Transverse colon (tissue), 4 donors: Measurements from ENCODE around the gene LCE4A.

ENCODE experiments used
- EP300 ChIP-seq: sonication (generic); formaldehyde crosslinking; IDR thresholded peaks from one replicate; pipeline ENCODE4 v1.6.1; 2017; ENCODE audit warnings: antibody characterized with exemption, low read depth
- POLR2A ChIP-seq: fragments of 450-650 bp; IDR thresholded peaks from one replicate; pipeline ENCODE4 v1.6.1; 2016; ENCODE audit warnings: antibody characterized with exemption, mild to moderate bottlenecking, moderate library complexity
- POLR2AphosphoS5 ChIP-seq, 3 donors: sonication (generic); formaldehyde crosslinking; IDR thresholded peaks; one replicate each; pipeline ENCODE4 v1.6.1; 2016; ENCODE audit warnings: antibody characterized with exemption in 3 of 3
- TF ChIP-seq, protein P1 (sequence below), 5 experiments: fragments of 200-600 bp in 3 of 5; fragments of 450-650 bp in 2 of 5; sonication (generic) in 3 of 5; IDR thresholded peaks; 1 replicate in 2 of 5; 2 replicates in 3 of 5; pipeline ENCODE4 v1.5.1; 2016 to 2017; ENCODE audit warnings: antibody characterized with exemption in 5 of 5, inconsistent platforms in 3 of 5, mild to moderate bottlenecking in 2 of 5, moderate library complexity in 1 of 5

DNA sequence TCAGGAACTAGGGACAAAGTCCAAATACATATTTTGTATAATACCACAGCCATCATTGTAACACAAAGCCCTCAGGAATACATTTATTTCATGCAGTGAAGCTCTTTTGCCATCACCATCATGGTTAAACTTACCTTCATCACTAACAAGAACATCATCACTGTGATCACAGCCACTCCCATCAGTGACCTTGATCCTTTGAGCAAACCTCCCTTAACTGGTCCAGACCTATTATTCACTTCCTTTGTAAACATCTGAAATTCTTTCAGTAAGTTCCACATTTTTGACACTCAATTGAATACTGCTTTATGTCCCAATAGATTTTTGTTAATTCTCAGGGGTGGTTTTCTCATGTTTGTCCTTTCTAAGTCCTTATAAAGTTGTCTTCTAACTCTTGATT, 33.7 kb downstream of the LCE4A start:
- TF ChIP-seq, protein P1, sequence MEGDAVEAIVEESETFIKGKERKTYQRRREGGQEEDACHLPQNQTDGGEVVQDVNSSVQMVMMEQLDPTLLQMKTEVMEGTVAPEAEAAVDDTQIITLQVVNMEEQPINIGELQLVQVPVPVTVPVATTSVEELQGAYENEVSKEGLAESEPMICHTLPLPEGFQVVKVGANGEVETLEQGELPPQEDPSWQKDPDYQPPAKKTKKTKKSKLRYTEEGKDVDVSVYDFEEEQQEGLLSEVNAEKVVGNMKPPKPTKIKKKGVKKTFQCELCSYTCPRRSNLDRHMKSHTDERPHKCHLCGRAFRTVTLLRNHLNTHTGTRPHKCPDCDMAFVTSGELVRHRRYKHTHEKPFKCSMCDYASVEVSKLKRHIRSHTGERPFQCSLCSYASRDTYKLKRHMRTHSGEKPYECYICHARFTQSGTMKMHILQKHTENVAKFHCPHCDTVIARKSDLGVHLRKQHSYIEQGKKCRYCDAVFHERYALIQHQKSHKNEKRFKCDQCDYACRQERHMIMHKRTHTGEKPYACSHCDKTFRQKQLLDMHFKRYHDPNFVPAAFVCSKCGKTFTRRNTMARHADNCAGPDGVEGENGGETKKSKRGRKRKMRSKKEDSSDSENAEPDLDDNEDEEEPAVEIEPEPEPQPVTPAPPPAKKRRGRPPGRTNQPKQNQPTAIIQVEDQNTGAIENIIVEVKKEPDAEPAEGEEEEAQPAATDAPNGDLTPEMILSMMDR (IDR thresholded peaks at IDR 0.05) = no peak
- TF ChIP-seq EP300 (no peak), POLR2AphosphoS5 (IDR thresholded peaks at IDR 0.05) (no peak), POLR2A (no peak)
